ENCODE measurements around the gene SPATA31E1.
"Not testable (repeated sequence)": the region's sequence is repeated elsewhere in the genome, so short reads cannot be mapped to it uniquely, and the experiment has no call there.

- not testable (repeated sequence) for TF ChIP-seq ZNF274 (IDR thresholded peaks at IDR 0.05; ENCODE audit: low read depth, low read length); SUZ12 (IDR thresholded peaks at IDR 0.05; ENCODE audit: extremely low read depth, insufficient read depth, insufficient read length); YY1 (IDR thresholded peaks at IDR 0.05; ENCODE audit: insufficient read depth, insufficient read length)
Measured at GRCh38 chr9:87937352-87937751, 54.7 kb downstream of the SPATA31E1 start.

Data from NT2/D1 (cell line).